Kidney epithelial cell (primary cell): Measurements from ENCODE around the gene ENTPD8. TPM values are rescaled to one million over a fixed set of nuclear protein-coding genes. Genes with fewer than 3 reads are reported as not detected.
"Not testable (repeated sequence)": the region's sequence is repeated elsewhere in the genome, so short reads cannot be mapped to it uniquely, and the experiment has no call there.

ENCODE experiments used
- DNase-seq: peaks from one replicate; pipeline ENCODE4 v3.0.0-alpha.2; 2010; ENCODE audit warnings: low read depth
- H3K27me3 ChIP-seq: 2 replicates; pipeline ENCODE4 v1.6.0; 2011; ENCODE audit warnings: low read length; ENCODE audit not compliant: control insufficient read depth, insufficient read depth
- H3K36me3 ChIP-seq: 2 replicates; pipeline ENCODE4 v1.5.1; 2011; ENCODE audit warnings: low read length; ENCODE audit not compliant: control insufficient read depth, insufficient read depth
- H3K4me3 ChIP-seq: 2 replicates; pipeline ENCODE4 v1.5.1; 2011; ENCODE audit warnings: low read depth, mild to moderate bottlenecking, control low read depth, low read length
- CTCF ChIP-seq: IDR thresholded peaks from 2 replicates; pipeline ENCODE4 v1.5.1; 2011; ENCODE audit warnings: mild to moderate bottlenecking, moderate library complexity, low read length, control low read depth, inconsistent platforms; ENCODE audit not compliant: insufficient read depth, poor library complexity, severe bottlenecking
- total RNA-seq: library from RNA; depleted of rRNA; stranded (reverse); fragments of >200 nt; gene quantifications from 2 replicates; pipeline ENCODE4 v1.2.3, GENCODE V29; 2015

Gene ENTPD8
- total RNA-seq, 1 donor from 2014 or later, result not detected

GRCh38 chr9:137452006-137452760, 11.0 kb upstream of the ENTPD8 start:
- TF ChIP-seq CTCF, result no peak
- no peak for DNase-seq
- Histone ChIP-seq H3K4me3 (no peak overlapping the region), H3K36me3 (no peaks in the 10 kb centered on the region), H3K27me3 (no peaks in the 10 kb centered on the region)

GRCh38 chr9:137451264-137452005, 10.3 kb upstream of the ENTPD8 start:
- H3K36me3 ChIP-seq, H3K27me3 ChIP-seq, H3K4me3 ChIP-seq, DNase-seq: not testable (repeated sequence)

- not testable (repeated sequence) for H3K27me3 ChIP-seq, DNase-seq, H3K36me3 ChIP-seq, H3K4me3 ChIP-seq
These were observed 9.5 kb upstream of the ENTPD8 start for GRCh38 chr9:137450539-137451222.

GRCh38 chr9:137449931-137450538, 8.9 kb upstream of the ENTPD8 start:
- Histone ChIP-seq H3K4me3 (no peak overlapping the region), H3K27me3 (peaks cover 9% of the 10 kb centered on the region), H3K36me3 (no peaks in the 10 kb centered on the region)
- TF ChIP-seq CTCF, result no peak
- DNase-seq, result no peak

GRCh38 chr9:137449081-137449844, 8.1 kb upstream of the ENTPD8 start:
- no peak for TF ChIP-seq CTCF
- Histone ChIP-seq H3K4me3 (no peak overlapping the region), H3K27me3 (peaks cover 9% of the 10 kb centered on the region), H3K36me3 (no peaks in the 10 kb centered on the region)
- no peak for DNase-seq

- Histone ChIP-seq H3K4me3 (no peak overlapping the region), H3K27me3 (peaks cover 9% of the 10 kb centered on the region), H3K36me3 (no peaks in the 10 kb centered on the region)
- DNase-seq, result no peak
- no peak for TF ChIP-seq CTCF
These were observed 7.4 kb upstream of the ENTPD8 start for GRCh38 chr9:137448602-137448962.
